Activated CD4-positive, alpha-beta T cell treated with anti-CD3 and anti-CD28 coated beads, Interleukin-2, amount 50 U/mL, for 1 hour (primary cell): ENCODE results near the gene IGFBP5.

Experiments used
- DNase-seq: peaks from one replicate; pipeline ENCODE4 v3.0.0-alpha.2; 2020

IGFBP5 gene

DNA sequence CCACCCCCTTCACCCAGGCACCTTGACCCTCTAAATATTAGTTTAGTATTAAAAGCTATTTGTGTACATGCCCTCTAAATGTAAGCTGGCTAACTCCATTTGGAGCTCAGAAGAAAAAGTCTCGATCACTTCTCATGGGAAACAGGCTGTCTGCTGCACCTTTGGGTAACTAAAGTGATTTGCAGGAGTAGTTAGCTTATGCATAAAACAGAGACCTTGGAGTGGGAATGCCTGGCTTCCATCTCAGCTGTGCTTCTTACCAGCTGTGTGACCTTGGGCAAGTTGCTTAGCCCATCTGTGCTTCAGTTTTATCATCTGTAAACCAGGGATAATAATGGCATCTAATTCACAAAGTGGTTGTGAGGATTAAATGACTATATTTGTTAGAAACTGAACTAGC lies 32.2 kb downstream of the IGFBP5 start:
- DNase-seq, result no peak

DNA sequence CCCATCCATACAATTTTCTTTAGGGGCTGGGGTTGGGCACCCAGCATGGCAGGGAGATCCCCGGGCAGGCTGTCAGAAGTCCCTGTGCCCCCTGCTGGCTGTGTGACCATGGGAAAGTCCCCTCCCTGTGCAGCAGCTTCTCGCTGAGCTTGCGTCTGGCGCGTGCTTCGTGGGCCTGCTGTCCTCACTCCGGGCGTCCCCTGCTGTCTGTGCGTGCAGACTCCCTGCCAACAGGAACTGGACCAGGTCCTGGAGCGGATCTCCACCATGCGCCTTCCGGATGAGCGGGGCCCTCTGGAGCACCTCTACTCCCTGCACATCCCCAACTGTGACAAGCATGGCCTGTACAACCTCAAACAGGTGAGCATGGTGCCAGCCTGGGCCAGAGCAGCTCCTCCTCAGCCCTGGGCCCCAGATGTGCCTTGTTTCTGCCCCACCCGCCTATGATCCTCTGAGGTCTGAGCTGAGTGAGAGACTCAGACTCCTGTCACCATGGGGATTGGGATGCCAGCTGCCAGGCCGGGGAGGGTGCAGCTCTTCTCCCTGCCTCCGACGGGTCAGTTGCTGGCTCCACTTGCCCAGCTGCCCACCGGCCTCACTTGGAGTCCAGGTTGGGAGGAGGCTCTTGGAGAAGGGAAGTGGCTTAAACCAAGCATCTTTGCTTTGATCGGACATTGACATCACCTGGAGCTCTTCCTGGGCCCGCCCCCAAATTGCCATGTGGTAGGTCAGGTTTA lies 33.5 kb downstream of the IGFBP5 start:
- DNase-seq, result no peak

DNA sequence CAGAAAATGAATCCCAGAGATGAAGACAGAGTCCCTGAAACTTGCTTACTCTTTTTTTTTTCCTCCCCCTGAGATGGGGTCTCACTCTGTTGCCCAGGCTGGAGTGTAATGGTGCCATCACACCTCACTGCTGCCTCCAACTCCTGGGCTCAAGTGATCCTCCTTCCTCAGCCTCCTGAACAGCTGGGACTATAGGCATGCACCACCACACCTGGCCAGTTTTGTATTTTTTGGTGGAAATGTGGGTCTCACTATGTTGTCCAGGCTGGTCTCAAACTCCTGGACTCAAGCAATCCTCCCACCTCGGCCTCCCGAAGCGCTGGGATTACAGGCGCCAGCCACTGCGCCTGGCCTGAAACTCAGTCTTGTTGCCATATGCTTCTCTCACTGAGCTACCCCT lies 34.3 kb downstream of the IGFBP5 start:
- DNase-seq, result no peak

DNA sequence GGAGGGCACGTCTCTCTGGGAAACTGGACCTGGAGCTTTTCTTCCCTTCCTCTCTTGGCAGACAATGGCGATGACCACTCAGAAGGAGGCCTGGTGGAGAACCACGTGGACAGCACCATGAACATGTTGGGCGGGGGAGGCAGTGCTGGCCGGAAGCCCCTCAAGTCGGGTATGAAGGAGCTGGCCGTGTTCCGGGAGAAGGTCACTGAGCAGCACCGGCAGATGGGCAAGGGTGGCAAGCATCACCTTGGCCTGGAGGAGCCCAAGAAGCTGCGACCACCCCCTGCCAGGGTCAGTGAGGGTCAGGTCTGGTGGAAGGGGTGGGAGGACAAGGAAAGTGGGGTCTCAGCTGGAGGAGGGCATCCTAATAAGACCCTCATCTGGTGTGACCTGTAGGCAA lies 34.9 kb downstream of the IGFBP5 start:
- DNase-seq, result no peak

DNA sequence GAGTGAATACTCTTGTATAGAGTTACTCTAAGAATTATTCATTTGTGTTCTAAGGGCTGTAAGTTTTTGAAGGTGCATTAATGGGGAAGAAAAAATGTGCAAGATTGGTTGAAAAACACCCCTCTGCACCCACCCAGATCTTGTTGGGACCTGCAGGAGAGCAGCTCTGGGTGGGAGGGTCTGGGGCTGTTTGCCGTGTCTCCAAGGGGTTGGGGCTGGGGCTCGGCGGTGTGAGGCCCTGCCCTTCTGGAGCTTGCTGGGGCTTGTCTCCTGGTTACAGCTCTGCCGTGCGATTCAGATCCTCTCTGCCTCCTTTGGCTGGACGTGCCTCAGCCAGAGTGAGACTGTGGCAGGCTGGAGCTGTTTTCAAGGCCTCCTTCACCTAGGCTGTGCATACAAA lies 36.1 kb downstream of the IGFBP5 start:
- no peak for DNase-seq

DNA sequence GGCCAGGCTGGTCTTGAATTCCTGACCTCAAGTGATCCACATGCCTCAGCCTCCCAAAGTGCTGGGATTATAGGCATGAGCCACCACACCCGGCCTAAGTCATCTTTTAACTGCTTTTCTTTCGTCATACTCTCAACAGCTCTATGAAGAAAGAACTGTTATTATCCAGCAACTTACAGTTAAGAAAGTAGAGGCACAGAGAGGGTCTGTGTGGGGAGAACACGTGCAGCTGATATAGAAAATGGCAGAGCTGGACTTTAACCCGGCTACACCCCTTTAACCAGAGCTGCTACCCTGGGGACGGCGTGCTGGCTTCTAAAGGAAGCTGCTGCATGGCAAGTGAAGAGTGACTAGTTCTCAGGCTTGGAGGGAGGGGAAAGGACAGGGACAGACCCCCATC lies 36.6 kb downstream of the IGFBP5 start:
- DNase-seq, result no peak

DNA sequence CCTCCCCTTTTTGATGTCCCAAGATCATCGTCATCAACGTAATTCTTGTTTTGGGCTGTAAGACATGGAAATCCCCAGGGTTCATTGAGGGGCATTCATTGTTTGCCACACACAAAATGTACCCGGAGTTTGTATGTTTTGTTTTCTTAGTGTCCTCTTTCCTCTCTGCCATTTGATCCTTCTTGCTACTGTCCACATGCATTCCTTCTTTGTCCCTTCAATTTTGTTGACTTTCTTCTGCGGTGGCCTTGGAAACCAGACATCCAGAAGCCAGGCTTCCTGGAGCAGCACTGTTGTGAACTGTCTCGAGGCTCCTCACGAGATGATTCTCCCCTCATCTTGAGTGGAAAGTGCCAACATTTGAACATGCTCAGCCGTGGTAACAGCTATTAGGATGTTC lies 37.4 kb downstream of the IGFBP5 start:
- no peak for DNase-seq

DNA sequence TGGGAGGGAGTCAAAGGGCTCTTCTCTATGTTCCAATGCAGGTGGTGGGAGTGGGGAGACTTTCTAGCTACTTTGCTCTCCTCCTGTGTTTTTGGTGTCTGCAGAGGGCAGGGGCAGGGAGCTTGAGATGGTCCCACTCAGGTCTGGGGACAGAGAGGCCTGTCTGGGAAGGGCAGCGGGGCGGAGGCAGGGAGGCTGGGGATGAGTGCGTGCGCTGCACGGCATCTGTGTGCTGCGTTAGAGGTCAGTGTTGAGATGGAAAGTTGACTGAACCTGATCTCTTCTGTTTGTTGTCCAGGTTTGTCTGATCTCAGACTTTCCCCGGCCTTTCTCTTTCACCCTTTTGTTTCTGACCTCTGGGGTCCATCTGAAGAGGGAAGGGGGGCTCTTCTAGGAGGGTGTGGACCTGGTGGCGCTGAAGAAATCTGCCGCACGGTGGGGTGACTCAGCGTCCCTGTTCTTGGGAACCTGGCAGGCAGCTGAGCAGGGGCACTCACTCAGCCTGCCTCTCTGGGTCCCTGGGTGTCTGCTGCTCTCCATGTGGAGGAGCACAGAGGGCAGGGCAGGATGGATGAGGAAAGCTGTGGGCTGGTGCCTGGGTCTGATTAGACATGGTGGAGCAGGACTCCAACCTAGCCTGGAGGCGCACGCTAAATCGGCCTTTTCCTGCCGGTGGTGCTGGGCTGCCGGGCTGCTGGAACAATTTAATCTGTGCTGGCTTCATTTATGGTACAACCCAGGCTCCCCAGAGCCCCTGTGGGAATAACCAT lies 38.1 kb downstream of the IGFBP5 start:
- DNase-seq, result no peak

DNA sequence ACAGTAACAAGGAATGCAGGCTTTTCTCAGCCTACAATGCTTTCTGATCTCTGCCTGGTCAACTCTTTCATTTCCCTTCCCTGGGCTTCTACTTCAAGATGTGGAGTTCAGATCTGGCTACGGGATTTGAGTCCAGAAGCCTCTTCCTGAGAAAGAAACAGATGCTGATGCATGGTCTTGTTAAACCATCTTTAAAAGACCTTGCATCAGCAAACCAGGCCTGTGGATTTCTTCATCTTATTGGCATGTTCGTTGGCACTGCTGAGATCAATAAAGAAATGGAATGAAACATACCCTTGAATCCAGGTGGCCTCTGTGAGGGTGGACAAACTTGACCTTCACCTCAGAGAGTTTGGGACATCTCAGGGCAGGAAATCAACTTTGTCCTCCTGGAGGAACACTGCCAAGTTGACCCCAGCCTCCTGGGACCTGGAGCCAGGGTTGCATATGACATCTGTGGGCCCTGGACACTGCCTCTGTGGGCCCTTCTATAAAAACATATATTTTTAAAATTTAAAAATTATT lies 40.8 kb downstream of the IGFBP5 start:
- DNase-seq, result no peak

DNA sequence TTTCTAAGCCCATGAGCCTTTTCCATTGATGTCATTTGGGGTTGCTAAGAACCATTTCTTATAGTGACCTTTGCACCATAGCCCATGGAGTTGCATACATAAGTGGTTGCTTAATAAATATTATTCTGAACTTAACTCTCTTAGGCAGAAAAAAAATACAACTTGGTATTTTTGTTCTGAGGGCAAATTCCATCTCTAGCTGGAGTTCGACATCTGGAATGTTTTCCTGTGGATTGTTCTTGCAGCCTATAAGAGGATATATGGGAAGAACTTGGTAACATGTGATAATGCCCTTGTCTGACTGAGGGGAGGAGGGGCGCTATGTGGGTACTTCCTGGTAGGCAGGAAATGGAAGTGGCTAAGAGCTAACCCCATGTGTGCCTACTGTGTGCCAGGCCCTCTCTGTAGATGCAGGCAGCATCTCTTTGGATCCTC lies 41.4 kb downstream of the IGFBP5 start:
- DNase-seq, result no peak

DNA sequence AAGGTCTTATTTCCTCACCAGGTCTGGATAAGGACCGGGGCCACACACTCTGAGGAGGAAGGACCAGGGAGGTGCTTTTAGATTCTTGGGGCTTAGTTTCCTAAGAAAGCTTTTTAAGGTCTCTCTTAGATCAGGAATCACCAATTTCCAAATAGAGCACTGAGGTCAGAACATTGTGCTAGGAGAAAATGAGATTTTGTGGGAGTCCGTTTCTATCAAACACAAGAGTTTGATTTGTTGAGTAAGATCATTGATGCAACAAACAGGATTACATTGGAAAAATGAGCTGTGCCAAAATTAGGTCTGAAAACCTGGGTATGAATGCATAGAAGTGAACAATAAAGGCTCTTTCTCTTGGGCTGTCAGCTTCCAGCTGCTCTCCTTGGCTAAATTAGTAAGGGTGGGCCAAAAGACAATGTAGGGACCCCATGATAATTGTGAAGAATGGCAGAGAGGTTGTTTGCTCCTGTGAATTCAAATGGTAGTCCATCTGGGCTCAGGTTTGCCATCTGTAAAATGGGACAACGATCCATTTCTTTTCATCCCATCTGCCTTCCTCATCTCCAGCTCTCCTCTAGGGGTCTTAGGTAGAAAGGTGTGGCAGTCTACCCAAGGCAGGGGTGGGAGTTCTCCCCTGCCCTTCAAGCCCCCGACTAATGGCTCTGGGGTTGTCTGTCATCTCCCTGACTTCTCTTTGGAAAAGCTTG lies 42.1 kb downstream of the IGFBP5 start:
- DNase-seq, result no peak

DNA sequence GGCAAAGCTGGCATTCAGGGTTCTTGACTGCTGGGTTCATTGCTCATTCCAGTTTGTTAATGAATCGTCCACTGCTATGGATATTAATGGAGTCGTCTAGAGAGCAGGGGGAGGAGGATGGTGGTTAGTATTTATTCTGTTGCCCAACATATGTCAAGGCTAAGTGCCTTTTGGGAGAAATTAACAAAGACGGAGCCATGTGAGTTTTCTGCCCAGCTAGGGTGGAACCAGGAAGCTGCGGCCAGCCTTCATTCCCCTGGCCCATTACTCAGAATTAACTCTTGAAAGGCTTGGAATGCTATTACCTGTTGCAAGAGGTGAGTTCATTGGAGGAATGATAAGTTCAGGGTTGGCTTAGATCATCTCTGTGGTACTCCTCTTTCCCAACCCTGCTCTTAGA lies 42.8 kb downstream of the IGFBP5 start:
- no peak for DNase-seq

DNA sequence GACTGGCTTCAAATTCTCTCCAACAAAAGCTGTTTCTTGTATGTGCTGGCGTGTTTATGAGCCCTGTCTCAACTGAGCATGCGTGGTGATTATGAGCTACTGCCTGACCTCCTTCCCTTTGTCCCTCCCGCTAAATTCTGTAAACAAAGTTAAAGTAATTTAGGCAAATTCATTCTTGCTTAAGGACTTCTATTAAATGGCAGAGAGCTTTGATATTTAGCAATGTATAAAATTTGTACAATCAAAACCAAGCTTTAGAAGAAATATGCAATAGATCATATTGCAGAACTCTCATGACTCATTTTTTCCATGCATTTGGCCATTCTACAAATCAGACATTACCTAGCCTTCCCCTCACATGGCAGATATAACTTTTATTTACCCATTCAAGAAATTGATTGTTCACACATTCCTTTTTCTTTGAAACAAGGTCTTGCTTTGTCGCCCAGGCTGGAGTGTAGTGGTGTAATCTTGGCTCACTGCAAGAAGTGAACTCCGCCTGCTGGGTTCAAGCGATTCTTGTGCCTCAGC lies 43.9 kb downstream of the IGFBP5 start:
- DNase-seq, result no peak

DNA sequence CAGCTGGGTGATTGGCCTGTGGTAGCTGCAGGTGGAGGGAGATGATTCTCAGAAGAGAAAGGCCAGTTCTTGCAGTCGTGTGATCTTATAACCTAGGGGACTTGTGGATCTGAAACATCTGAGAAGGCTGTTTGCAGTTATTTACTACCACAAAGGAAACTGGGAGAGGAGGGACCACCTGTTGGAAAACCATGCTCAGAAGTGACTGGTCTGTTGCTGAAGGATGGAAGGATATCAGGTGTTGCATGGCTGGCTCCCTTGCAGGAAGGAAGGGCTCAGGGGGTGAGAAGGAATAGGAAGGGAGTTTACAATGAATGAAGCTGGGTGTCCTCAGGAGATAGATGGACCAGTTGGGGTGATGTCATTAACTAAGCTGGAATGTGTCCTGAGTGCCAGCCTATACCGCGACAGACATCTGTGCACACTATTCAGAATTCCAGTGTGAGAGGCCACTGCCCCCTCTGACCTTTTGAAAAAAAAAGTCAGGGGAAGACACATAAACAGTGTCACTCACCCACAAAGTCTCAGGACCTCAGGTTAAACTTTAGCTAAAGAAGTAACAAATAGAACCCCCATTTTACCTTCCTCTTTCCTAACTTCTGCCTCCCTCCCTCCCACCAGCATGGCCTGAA lies 44.6 kb downstream of the IGFBP5 start:
- no peak for DNase-seq

DNA sequence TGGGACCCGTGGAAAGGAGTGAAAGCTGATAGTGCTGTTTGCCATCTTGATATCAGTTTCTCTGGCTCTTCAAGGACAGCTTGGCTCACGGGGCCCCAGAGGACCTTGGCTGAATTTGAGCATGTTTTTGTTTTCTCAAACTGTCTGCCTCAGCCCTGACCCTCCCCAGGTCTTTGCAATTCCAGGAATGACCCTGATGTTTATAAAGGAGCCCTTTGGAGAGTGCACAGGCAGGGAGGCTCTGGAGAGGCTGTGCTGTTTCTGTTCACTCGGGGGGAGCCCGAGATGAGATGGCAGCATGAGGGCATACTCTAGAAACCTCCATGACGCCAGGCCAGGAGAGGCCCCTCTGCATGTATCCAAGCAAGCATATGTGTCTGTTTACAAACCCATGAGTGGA lies 45.8 kb downstream of the IGFBP5 start:
- DNase-seq, result no peak

DNA sequence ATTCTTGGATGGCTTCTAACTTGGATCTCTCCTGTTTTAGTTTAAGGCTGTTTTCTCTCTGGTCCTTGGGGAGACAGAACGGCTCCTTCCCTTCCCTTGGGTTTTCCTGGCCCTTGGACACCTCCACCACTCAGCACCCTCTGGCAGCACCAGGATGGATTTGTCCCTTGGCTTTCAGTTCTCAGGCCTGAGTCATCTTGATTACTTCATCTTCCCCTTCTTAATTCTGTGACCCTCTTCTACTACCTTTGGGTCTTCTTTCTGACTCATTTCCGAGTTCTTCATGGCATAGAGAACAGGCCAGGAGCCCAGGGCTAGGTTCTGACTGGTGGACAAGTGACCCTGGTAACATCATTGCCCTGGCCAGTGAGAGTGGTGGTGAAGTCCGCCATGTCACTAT lies 47.2 kb downstream of the IGFBP5 start:
- DNase-seq, result no peak

DNA sequence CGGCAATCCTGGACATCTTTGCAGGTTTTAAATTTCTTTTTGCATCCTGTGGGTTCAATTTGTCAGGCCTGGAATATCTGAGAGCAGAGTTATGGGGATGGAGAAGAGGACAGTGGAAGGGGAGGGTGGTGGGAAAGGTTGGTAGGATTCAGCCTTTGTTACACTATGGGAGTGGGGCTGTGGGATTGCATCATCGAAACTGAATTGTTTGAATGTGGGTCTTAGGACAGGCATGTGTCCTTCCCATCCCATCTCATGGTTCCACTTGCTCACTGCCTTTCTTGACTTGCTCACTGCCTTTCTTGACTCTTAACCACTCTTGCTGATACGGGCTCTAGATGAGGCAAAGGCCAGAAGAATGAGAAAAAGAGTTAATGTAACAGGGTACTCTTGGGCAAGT lies 49.2 kb downstream of the IGFBP5 start:
- DNase-seq, result no peak

DNA sequence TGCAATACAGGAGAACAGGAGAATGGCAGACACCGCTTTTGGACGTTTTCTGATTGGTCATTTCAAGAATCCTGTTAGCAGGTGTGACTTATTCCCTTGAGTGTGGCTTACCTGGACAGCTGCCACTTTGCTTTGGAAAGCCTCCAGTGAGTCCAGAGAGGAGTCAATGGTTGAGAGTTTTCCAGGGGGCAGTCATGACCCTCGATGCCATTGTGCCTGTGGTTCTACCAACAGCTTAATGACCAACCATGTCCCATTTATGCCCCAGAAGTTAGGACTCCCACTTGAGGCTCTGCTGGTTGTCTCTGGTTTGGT lies 49.8 kb downstream of the IGFBP5 start:
- DNase-seq, result no peak

DNA sequence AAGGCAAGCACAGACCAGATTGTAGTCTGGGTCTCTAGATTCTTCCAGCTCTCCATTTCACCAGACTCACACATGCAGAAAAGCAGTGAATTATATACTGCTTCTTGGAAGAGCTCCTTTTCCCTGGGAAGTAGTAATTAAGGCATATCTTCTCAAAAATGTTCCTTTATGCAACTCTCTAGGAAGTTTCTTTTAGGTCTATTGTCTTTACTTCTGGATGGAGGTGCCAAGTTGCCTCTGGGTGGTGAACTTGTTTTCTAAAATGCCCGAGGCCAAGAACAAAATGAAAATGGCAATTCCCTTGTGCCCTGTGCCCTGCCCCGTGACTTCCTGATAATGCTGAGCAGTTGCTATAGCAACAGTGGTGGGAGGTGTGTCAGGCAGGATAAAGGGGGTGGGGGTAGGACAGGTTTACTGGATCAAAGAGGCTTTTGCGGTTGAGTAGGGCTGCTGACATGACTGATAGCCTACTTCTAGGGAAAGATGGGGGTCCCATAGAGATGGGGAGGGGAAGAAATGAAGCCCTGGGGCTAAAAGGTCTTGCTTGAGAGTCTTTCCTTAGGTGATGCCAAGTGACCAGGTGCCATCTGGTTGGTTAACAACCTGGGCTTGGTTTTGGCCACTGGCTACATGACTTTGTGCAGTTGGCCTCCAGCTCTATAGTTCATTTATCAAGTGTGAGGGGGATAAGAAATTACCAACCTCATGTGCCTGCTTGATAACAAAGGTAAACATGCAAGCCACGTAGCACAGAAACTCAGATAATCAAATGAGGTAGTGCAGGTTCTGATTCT lies 50.3 kb downstream of the IGFBP5 start:
- no peak for DNase-seq

DNA sequence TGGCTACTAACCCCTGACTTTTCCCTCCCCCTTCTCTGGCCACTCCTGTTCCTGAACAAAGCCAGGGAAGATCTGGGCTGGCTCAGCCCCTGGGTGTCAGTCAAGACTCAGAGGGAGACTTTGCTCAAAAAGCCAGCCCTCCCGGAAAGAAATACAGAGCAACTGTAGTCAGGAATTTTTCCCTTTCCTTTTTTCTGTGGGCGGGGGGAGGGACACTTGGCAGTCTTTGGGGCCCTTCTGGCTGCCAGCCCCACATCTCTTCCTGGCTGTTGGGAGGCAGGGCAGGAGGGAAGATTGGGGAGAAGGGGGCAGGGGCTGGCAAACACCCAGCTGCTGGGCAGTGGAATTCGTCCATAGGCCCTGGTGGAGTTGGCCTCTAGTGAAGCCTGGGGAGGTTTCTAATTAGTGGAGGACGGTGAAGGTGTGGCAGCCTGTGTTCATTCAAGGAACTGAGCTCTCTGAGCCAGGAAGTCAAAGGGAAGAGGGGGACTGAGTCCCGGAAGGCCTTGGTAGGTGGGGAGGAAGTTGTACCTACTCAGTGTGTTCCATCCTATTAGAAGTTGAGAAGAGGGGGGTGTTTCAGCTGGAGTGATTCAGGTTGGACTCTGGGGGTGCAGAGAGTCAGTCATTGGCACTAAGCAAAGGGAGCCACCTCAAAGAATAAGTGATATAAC lies 51.2 kb downstream of the IGFBP5 start:
- DNase-seq, result no peak

DNA sequence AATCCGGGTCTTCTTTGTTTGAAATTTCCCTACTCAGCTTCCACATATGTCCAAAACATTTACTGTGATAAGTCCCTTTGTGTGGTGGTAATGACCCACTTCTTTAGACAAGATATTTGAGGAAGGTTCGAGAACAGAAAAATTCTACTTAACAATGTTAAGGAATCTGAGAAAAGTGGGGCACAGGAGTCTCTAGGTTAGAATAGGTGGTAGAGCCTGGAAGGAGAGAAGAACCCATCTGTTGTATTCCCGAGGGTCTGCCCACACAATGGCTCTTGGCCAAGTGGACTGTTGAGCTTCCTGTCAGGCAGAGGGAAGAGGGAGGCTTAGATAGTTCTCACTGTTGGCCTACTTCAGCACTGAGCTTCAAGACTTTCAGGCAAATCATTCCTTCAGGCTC lies 57.9 kb downstream of the IGFBP5 start:
- DNase-seq, result no peak
